HL-60 (cell line): Measurements from ENCODE around the gene BICRAL.

Source experiments
- GABPA ChIP-seq: IDR thresholded peaks from 2 replicates; pipeline ENCODE4 v1.6.1; 2012; ENCODE audit warnings: low read depth
- TF ChIP-seq, protein P1 (sequence below): IDR thresholded peaks from one replicate; pipeline ENCODE4 v1.5.1; 2011; ENCODE audit warnings: low read length, control low read depth, inconsistent platforms; ENCODE audit not compliant: insufficient read depth

DNA sequence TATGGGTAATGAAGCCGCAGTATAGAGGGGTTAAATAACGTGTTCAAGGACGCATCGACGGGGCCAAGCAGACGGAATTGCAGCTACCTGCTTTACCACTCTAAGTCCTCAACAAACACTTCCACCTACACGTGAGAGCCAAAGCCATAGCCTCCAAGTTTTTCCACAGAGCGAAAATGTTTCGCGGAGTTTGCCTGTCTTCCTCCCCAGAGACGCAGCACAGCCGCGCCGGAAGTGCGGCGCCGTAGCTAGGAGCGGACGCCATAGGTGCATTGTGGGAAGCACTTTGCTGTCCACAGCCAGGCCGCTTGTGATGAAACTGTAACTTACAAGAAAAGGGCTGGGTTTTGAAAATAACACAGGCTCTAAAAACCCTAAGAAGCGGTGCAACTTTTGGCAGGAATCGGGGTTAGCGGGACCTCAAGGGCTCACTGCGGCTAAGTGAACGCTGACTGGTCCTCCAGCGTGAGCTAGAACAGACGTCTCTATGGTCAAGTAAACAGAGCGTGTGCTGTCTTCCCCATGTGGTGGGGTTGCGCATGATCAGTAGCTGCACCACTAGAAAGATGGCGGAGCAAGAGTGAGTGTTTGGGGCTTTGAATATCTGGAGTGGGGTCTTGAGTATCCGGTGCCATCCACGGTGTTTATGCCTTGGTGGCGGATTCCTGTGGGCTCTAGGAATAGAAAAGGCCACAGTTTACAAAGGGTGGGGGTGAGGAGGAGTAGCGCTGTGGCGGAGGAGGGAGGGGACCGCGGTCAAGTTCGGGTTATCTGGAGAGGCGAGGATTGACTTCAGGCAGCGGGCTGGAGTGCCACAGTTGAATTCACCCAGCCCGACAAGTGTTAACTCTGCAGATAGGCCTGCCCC lies 97.8 kb downstream of the BICRAL start, which contains the start of gene RPL7L1:
- peak; percentile 77; the same call in 1 of the 2 replicates for TF ChIP-seq GABPA
- TF ChIP-seq, protein P1, sequence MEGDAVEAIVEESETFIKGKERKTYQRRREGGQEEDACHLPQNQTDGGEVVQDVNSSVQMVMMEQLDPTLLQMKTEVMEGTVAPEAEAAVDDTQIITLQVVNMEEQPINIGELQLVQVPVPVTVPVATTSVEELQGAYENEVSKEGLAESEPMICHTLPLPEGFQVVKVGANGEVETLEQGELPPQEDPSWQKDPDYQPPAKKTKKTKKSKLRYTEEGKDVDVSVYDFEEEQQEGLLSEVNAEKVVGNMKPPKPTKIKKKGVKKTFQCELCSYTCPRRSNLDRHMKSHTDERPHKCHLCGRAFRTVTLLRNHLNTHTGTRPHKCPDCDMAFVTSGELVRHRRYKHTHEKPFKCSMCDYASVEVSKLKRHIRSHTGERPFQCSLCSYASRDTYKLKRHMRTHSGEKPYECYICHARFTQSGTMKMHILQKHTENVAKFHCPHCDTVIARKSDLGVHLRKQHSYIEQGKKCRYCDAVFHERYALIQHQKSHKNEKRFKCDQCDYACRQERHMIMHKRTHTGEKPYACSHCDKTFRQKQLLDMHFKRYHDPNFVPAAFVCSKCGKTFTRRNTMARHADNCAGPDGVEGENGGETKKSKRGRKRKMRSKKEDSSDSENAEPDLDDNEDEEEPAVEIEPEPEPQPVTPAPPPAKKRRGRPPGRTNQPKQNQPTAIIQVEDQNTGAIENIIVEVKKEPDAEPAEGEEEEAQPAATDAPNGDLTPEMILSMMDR, result no peak
